Activated CD4-positive, alpha-beta T cell treated with anti-CD3 and anti-CD28 coated beads for 36 hours (primary cell): ENCODE results near the gene PTPN6. TPM values are rescaled to one million over a fixed set of nuclear protein-coding genes. Genes with fewer than 3 reads are reported as not detected.

ENCODE experiments used
- ATAC-seq: fragments of 200-7000 bp; cut with Tn5 transposase; one replicate; pipeline ENCODE4 v1.10.0; 2021; ENCODE audit warnings: mild to moderate bottlenecking, moderate library complexity
- CTCF ChIA-PET: fragments of 350-600 bp; sonication (Branson Sonifier 250); formaldehyde crosslinking; loops from one replicate; lab custom pipeline; 2021; ENCODE audit warnings: antibody characterized with exemption; lab: Charles Lee
- POLR2A ChIA-PET: fragments of 350-600 bp; sonication (Branson Sonifier 250); formaldehyde crosslinking; loops from one replicate; lab custom pipeline; 2021; ENCODE audit warnings: antibody characterized with exemption, inconsistent platforms; lab: Charles Lee
- DNase-seq: peaks from one replicate; pipeline ENCODE4 v3.0.0-alpha.2; 2020
- H3K27ac Mint-ChIP-seq: one replicate; pipeline ENCODE4 v1.8.0; 2021; ENCODE audit warnings: mixed read lengths
- H3K27me3 Mint-ChIP-seq: one replicate; pipeline ENCODE4 v1.8.0; 2021; ENCODE audit warnings: mixed read lengths
- H3K36me3 Mint-ChIP-seq: one replicate; pipeline ENCODE4 v1.8.0; 2021; ENCODE audit warnings: low read depth, mixed read lengths
- H3K4me1 Mint-ChIP-seq: one replicate; pipeline ENCODE4 v1.8.0; 2021; ENCODE audit warnings: mixed read lengths
- H3K4me3 Mint-ChIP-seq: one replicate; pipeline ENCODE4 v1.8.0; 2021; ENCODE audit warnings: mild to moderate bottlenecking, moderate library complexity, mixed read lengths
- H3K9me3 Mint-ChIP-seq: one replicate; pipeline ENCODE4 v1.8.0; 2021; ENCODE audit warnings: low read depth, mixed read lengths
- intact Hi-C, 2 experiments: fragments of 100-400 bp; cut with DNase I in 1 of 2; cut with micrococcal nuclease in 1 of 2; formaldehyde crosslinking; loops; one replicate each; pipeline versions ENCODE4 v1.14.2 to v1.15.1; 2022 to 2024; cut with DNase I, micrococcal nuclease
- total RNA-seq, 2 experiments: library from RNA; stranded (reverse); gene quantifications; one replicate each; pipeline ENCODE4 v1.2.3, GENCODE V29; 2021

PTPN6 gene
- total RNA-seq, 2 experiments from 2014 or later: 335 to 483 TPM

- no peaks in the 10 kb centered on the region for H3K27me3 Mint-ChIP-seq
Observed at GRCh38 chr12:6947615-6948014, 3.5 kb upstream of the PTPN6 start.

GRCh38 chr12:6948873-6949594 lies 2.1 kb upstream of the PTPN6 start:
- peak; percentile 55 for DNase-seq
- CTCF ChIA-PET: interaction anchor here (0.6 to 11.3 kb wide), 11 partner anchors 9 to 171 kb away, joined by 3 to 237 read pairs (median 4); partner anchors contain the start of genes C1RL and LPCAT3
- intact Hi-C loops: no loop called here
- Mint-ChIP-seq H3K36me3 (peaks cover 40% of the 10 kb centered on the region), H3K27me3 (no peaks in the 10 kb centered on the region), H3K27ac (peak overlapping the region; percentile 97), H3K4me3 (peak overlapping the region; percentile 42), H3K4me1 (peaks cover 58% of the 10 kb centered on the region), H3K9me3 (no peaks in the 10 kb centered on the region)
- POLR2A ChIA-PET: interaction anchor here (0.8 to 1.1 kb wide), 3 partner anchors 11 to 160 kb away, joined by 3 to 6 read pairs (median 3); partner anchors contain the start of gene C1RL
- no peak for ATAC-seq

More at GRCh38 chr12:6947615-6948014, 3.5 kb upstream of the PTPN6 start:
- CTCF ChIA-PET: interaction anchor here (0.7 to 11.3 kb wide), 8 partner anchors 9 to 198 kb away, joined by 3 to 237 read pairs (median 4); partner anchors contain the start of genes C1RL and SPSB2
- peaks cover 66% of the 10 kb centered on the region for H3K4me1 Mint-ChIP-seq
- DNase-seq: no peak
- no peaks in the 10 kb centered on the region for H3K9me3 Mint-ChIP-seq
- intact Hi-C loops: no loop called here
- no peak for ATAC-seq
- H3K36me3 Mint-ChIP-seq: peaks cover 28% of the 10 kb centered on the region
- H3K27ac Mint-ChIP-seq: peak overlapping the region; percentile 97
- POLR2A ChIA-PET: interaction anchor here (0.6 to 5.3 kb wide), 3 partner anchors 11 to 898 kb away, joined by 3 to 142 read pairs (median 4); no protein-coding TSS in a partner anchor
- H3K4me3 Mint-ChIP-seq: peak overlapping the region; percentile 81

- DNase-seq: peak; percentile 66
- Mint-ChIP-seq H3K27me3 (no peaks in the 10 kb centered on the region), H3K27ac (peak overlapping the region; percentile 97), H3K9me3 (no peaks in the 10 kb centered on the region), H3K4me3 (peak overlapping the region; percentile 95), H3K36me3 (peaks cover 48% of the 10 kb centered on the region), H3K4me1 (peaks cover 66% of the 10 kb centered on the region)
- ChIA-PET POLR2A (no interaction called here), CTCF (interaction anchor here (0.9 to 11.3 kb wide), 5 partner anchors 11 to 68 kb away, joined by 4 to 237 read pairs (median 6); partner anchors contain the start of gene LPCAT3)
- intact Hi-C loops: loop anchor here (5.0 to 10.0 kb wide), 3 partner anchors 343 to 984 kb away; partner anchors contain the start of genes CHD4 (in 1 of the 2), GAPDH (in 1 of the 2) and SLC2A3 (in 1 of the 2)
- ATAC-seq: no peak
Observed at GRCh38 chr12:6950401-6950801, 755 bp upstream of the PTPN6 start.

GRCh38 chr12:6951551-6952120 lies 480 bp downstream of the PTPN6 start:
- H3K27me3 Mint-ChIP-seq: no peaks in the 10 kb centered on the region

GRCh38 chr12:6952121-6952862 lies 1.1 kb downstream of the PTPN6 start:
- peak; percentile 46 for DNase-seq
- no peaks in the 10 kb centered on the region for H3K9me3 Mint-ChIP-seq
- H3K4me3 Mint-ChIP-seq: peak overlapping the region; percentile 95
- ChIA-PET CTCF (interaction anchor here (0.5 to 11.3 kb wide), 8 partner anchors 10 to 139 kb away, joined by 3 to 237 read pairs (median 4); partner anchors contain the start of gene SPSB2), POLR2A (interaction anchor here (0.5 to 2.2 kb wide), 6 partner anchors 8 to 347 kb away, joined by 3 to 19 read pairs (median 4); partner anchors contain the start of genes C12orf57 and RNU7-1)
- peaks cover 71% of the 10 kb centered on the region for H3K4me1 Mint-ChIP-seq
- H3K36me3 Mint-ChIP-seq: peaks cover 57% of the 10 kb centered on the region
- intact Hi-C loops: loop anchor here (5.0 to 10.0 kb wide), 3 partner anchors 345 to 983 kb away; partner anchors contain the start of genes CHD4 (in 1 of the 2), GAPDH (in 1 of the 2) and SLC2A3 (in 1 of the 2)
- peak overlapping the region; percentile 97 for H3K27ac Mint-ChIP-seq
- ATAC-seq: no peak
- no peaks in the 10 kb centered on the region for H3K27me3 Mint-ChIP-seq

More at GRCh38 chr12:6951551-6952120, 480 bp downstream of the PTPN6 start:
- H3K9me3 Mint-ChIP-seq: no peaks in the 10 kb centered on the region
- intact Hi-C loops: loop anchor here (5.0 to 10.0 kb wide), 3 partner anchors 344 to 983 kb away; partner anchors contain the start of genes CHD4 (in 1 of the 2), GAPDH (in 1 of the 2) and SLC2A3 (in 1 of the 2)
- peak overlapping the region; percentile 95 for H3K4me3 Mint-ChIP-seq
- ChIA-PET CTCF (interaction anchor here (0.6 to 11.3 kb wide), 8 partner anchors 9 to 140 kb away, joined by 3 to 237 read pairs (median 4); no protein-coding TSS in a partner anchor), POLR2A (interaction anchor here (0.5 to 2.2 kb wide), 6 partner anchors 8 to 347 kb away, joined by 3 to 19 read pairs (median 4); partner anchors contain the start of genes C12orf57 and RNU7-1)
- peak overlapping the region; percentile 97 for H3K27ac Mint-ChIP-seq
- peak; percentile 13 for ATAC-seq
- H3K36me3 Mint-ChIP-seq: peaks cover 54% of the 10 kb centered on the region
- DNase-seq: peak; percentile 54
- peaks cover 71% of the 10 kb centered on the region for H3K4me1 Mint-ChIP-seq

- intact Hi-C loops: loop anchor here (1.0 to 10.0 kb wide), 4 partner anchors 8 to 982 kb away; partner anchors contain the start of genes CHD4 (in 1 of the 2), GAPDH (in 1 of the 2) and SLC2A3 (in 1 of the 2)
- POLR2A ChIA-PET: interaction anchor here (0.6 to 2.2 kb wide), 4 partner anchors 8 to 255 kb away, joined by 3 to 19 read pairs (median 8); partner anchors contain the start of genes C12orf57 and RNU7-1
- peaks cover 62% of the 10 kb centered on the region for H3K36me3 Mint-ChIP-seq
- CTCF ChIA-PET: interaction anchor here (0.5 to 11.3 kb wide), 9 partner anchors 9 to 138 kb away, joined by 3 to 237 read pairs (median 3); partner anchors contain the start of gene SPSB2
- peaks cover 70% of the 10 kb centered on the region for H3K4me1 Mint-ChIP-seq
- H3K27me3 Mint-ChIP-seq: no peaks in the 10 kb centered on the region
- H3K27ac Mint-ChIP-seq: peak overlapping the region; percentile 97
- peak overlapping the region; percentile 95 for H3K4me3 Mint-ChIP-seq
- ATAC-seq (no peak), DNase-seq (peak; percentile 45)
- H3K9me3 Mint-ChIP-seq: no peaks in the 10 kb centered on the region
Observed at GRCh38 chr12:6952863-6953441, 1.8 kb downstream of the PTPN6 start.

GRCh38 chr12:6953442-6954315 lies 2.5 kb downstream of the PTPN6 start:
- peak; percentile 87 for DNase-seq
- CTCF ChIA-PET: interaction anchor here (0.8 to 11.3 kb wide), 6 partner anchors 9 to 27 kb away, joined by 3 to 237 read pairs (median 6); no protein-coding TSS in a partner anchor
- Mint-ChIP-seq H3K4me3 (peak overlapping the region; percentile 95), H3K27ac (peak overlapping the region; percentile 97), H3K4me1 (peaks cover 70% of the 10 kb centered on the region), H3K27me3 (no peaks in the 10 kb centered on the region), H3K9me3 (no peaks in the 10 kb centered on the region), H3K36me3 (peaks cover 69% of the 10 kb centered on the region)
- POLR2A ChIA-PET: interaction anchor here (0.8 to 2.2 kb wide), 3 partner anchors 10 to 418 kb away, joined by 4 to 19 read pairs (median 9); partner anchors contain the start of genes C12orf57 and RNU7-1
- intact Hi-C loops: loop anchor here (1.0 to 10.0 kb wide), 4 partner anchors 8 to 981 kb away; partner anchors contain the start of genes CHD4 (in 1 of the 2), GAPDH (in 1 of the 2) and SLC2A3 (in 1 of the 2)
- ATAC-seq: peak; percentile 33

GRCh38 chr12:6954316-6955107 lies 3.4 kb downstream of the PTPN6 start:
- no peaks in the 10 kb centered on the region for H3K9me3 Mint-ChIP-seq

More at GRCh38 chr12:6954316-6955107, 3.4 kb downstream of the PTPN6 start:
- intact Hi-C loops: loop anchor here (5.0 to 10.0 kb wide), 3 partner anchors 347 to 980 kb away; partner anchors contain the start of genes CHD4 (in 1 of the 2), GAPDH (in 1 of the 2) and SLC2A3 (in 1 of the 2)
- Mint-ChIP-seq H3K27ac (peak overlapping the region; percentile 97), H3K4me3 (peak overlapping the region; percentile 95), H3K27me3 (no peaks in the 10 kb centered on the region), H3K4me1 (peaks cover 70% of the 10 kb centered on the region), H3K36me3 (peaks cover 78% of the 10 kb centered on the region)
- POLR2A ChIA-PET: interaction anchor here (0.6 to 8.1 kb wide), 4 partner anchors 9 to 419 kb away, joined by 3 to 142 read pairs (median 6); partner anchors contain the start of genes C12orf57 and RNU7-1
- DNase-seq: no peak
- CTCF ChIA-PET: interaction anchor here (1.0 to 2.2 kb wide), 3 partner anchors 10 to 17 kb away, joined by 4 to 12 read pairs (median 5); no protein-coding TSS in a partner anchor
- no peak for ATAC-seq
